ENCODE data around the gene SFTPD. TPM values are rescaled to one million over a fixed set of nuclear protein-coding genes. Genes with fewer than 3 reads are reported as not detected.

Gene SFTPD
- total and polyA plus RNA-seq, 10 of the 15 experiments (the other 5 are each of a cell fraction or from before 2014, with no cell fraction given): 0.31 TPM; not detected in 9

GRCh38 chr10:79932307-79932706 is 16.6 kb downstream of the SFTPD start:
- H3K4me3 ChIP-seq: no peak overlapping the region
- no peaks in the 10 kb centered on the region for H4K20me1 ChIP-seq (ENCODE audit: control insufficient read depth, insufficient read depth)
- ATAC-seq (no peak), FAIRE-seq (no peak), DNase-seq (ENCODE audit: low read depth, low spot score) (no peak)
- ChIA-PET RAD21 (ENCODE audit: unreplicated experiment) (no interaction called here), CTCF (interaction anchor here (0.8 to 1.4 kb wide), 2 partner anchors 9 to 372 kb away, joined by 3 to 5 read pairs; partner anchors contain the start of gene SFTPA2), SMC1A (ENCODE audit: uncharacterized antibody, unreplicated experiment) (no interaction called here), POLR2A (no interaction called here)
- no peak overlapping the region for H2AFZ ChIP-seq (ENCODE audit: control insufficient read depth, low read depth, low read length)
- H3K27me3 ChIP-seq (replicated peaks in 1 of 2; ENCODE audit: control insufficient read depth in 2 of 2, insufficient read depth in 2 of 2, low read length in 1 of 2): peaks cover 0 to 2% of the 10 kb centered on the region in 2 experiments; a peak in 1 of 4 replicates
- BruUV-seq (replicated peaks): no TSS peak
- H3K36me3 ChIP-seq (ENCODE audit: control insufficient read depth in 2 of 2, insufficient read depth in 2 of 2, low read length in 1 of 2): no peaks in the 10 kb centered on the region
- WGBS (ENCODE audit: insufficient coverage, insufficient replicate concordance, low lambda C conversion rate, missing lambda C conversion rate): 36% methylated on average over 1 of the region's 1 CpG
- intact Hi-C loops (cut with micrococcal nuclease; ENCODE audit: unreplicated experiment) (no loop called here), in situ Hi-C loops (cut with MboI) (loop anchor here (25.0 kb wide), 1 partner anchor 145 kb away; no protein-coding TSS in a partner anchor)
- no peaks in the 10 kb centered on the region for H3K79me2 ChIP-seq (ENCODE audit: control insufficient read depth, insufficient read depth, low read length)
- no peaks in the 10 kb centered on the region for H3K9me3 ChIP-seq (replicated peaks; ENCODE audit: control insufficient read depth, insufficient read depth, low read length)
- H3K27ac ChIP-seq (ENCODE audit: control insufficient read depth, insufficient read depth): no peak overlapping the region
- H3K9ac ChIP-seq (ENCODE audit: control insufficient read depth, insufficient read depth, low read length): no peak overlapping the region
- H3K4me1 ChIP-seq (ENCODE audit: control insufficient read depth, insufficient read depth, low read length): no peaks in the 10 kb centered on the region
- no peak overlapping the region for H3K4me2 ChIP-seq (ENCODE audit: control insufficient read depth, insufficient read depth)
- no peak for TF ChIP-seq HDAC2 (IDR thresholded peaks at IDR 0.05)
- TF ChIP-seq MTA2 (IDR thresholded peaks at IDR 0.05; ENCODE audit: low read depth): no peak
- TF ChIP-seq SMARCA5 (IDR thresholded peaks at IDR 0.05): no peak
- TF ChIP-seq POLR2AphosphoS5 (IDR thresholded peaks at IDR 0.05; ENCODE audit: low read length): no peak

GRCh38 chr10:79930751-79931150 is 18.2 kb downstream of the SFTPD start:
- H3K79me2 ChIP-seq (ENCODE audit: control insufficient read depth, insufficient read depth, low read length): no peaks in the 10 kb centered on the region
- H3K27me3 ChIP-seq (replicated peaks in 1 of 2; ENCODE audit: control insufficient read depth in 2 of 2, insufficient read depth in 2 of 2, low read length in 1 of 2): no peaks in the 10 kb centered on the region; a peak in 2 of 4 replicates
- H3K4me1 ChIP-seq (ENCODE audit: control insufficient read depth, insufficient read depth, low read length): no peaks in the 10 kb centered on the region
- ChIA-PET SMC1A (ENCODE audit: uncharacterized antibody, unreplicated experiment) (interaction anchor here (0.6 to 0.7 kb wide), 2 partner anchors 383 to 525 kb away, joined by 3 read pairs; no protein-coding TSS in a partner anchor), CTCF (interaction anchor here (0.9 to 2.6 kb wide), 2 partner anchors 13 to 368 kb away, joined by 3 to 7 read pairs; no protein-coding TSS in a partner anchor), RAD21 (ENCODE audit: unreplicated experiment) (no interaction called here), POLR2A (no interaction called here)
- H4K20me1 ChIP-seq (ENCODE audit: control insufficient read depth, insufficient read depth): no peaks in the 10 kb centered on the region
- WGBS (ENCODE audit: insufficient coverage, insufficient replicate concordance, low lambda C conversion rate, missing lambda C conversion rate): 0% methylated on average over 2 of the region's 2 CpGs
- H3K27ac ChIP-seq (ENCODE audit: control insufficient read depth, insufficient read depth): no peak overlapping the region
- ATAC-seq: no peak
- no peak for FAIRE-seq
- in situ Hi-C loops (cut with MboI): loop anchor here (25.0 kb wide), 1 partner anchor 143 kb away; no protein-coding TSS in a partner anchor
- intact Hi-C loops (cut with micrococcal nuclease; ENCODE audit: unreplicated experiment): no loop called here
- H3K4me2 ChIP-seq (ENCODE audit: control insufficient read depth, insufficient read depth): no peak overlapping the region
- BruUV-seq (replicated peaks): no TSS peak
- no peaks in the 10 kb centered on the region for H3K9me3 ChIP-seq (replicated peaks; ENCODE audit: control insufficient read depth, insufficient read depth, low read length)
- H3K4me3 ChIP-seq: no peak overlapping the region
- H3K36me3 ChIP-seq (ENCODE audit: control insufficient read depth in 2 of 2, insufficient read depth in 2 of 2, low read length in 1 of 2): no peaks in the 10 kb centered on the region
- H2AFZ ChIP-seq (ENCODE audit: control insufficient read depth, low read depth, low read length): no peak overlapping the region
- H3K9ac ChIP-seq (ENCODE audit: control insufficient read depth, insufficient read depth, low read length): no peak overlapping the region
- no peak for DNase-seq (ENCODE audit: low read depth, low spot score)
- TF ChIP-seq SMAD5 (IDR thresholded peaks at IDR 0.05; ENCODE audit: low read depth) (no peak), KLF5 (IDR thresholded peaks at IDR 0.05; ENCODE audit: partially characterized antibody) (no peak)
